Choroid plexus epithelial cell (primary cell): ENCODE measurements around the gene EFNB2.

Experiments
- DNase-seq: peaks from one replicate; pipeline ENCODE4 v3.0.0-alpha.2; 2010; ENCODE audit warnings: low read depth
- H3K4me3 ChIP-seq: 2 replicates; pipeline ENCODE4 v1.5.1; 2011; ENCODE audit warnings: low read depth, mild to moderate bottlenecking, control low read depth, low read length, moderate library complexity
- CTCF ChIP-seq: conservative IDR thresholded peaks from 2 replicates; pipeline ENCODE4 v1.5.1; 2011; ENCODE audit warnings: low read depth, mild to moderate bottlenecking, control low read depth, inconsistent platforms, low read length, moderate library complexity

Gene EFNB2

GRCh38 chr13:106561551-106562170, 26.2 kb upstream of the EFNB2 start:
- no peak for TF ChIP-seq CTCF
- peak; percentile 40 for DNase-seq
- no peak overlapping the region for H3K4me3 ChIP-seq

- no peak for TF ChIP-seq CTCF
- H3K4me3 ChIP-seq = no peak overlapping the region
- no peak for DNase-seq
Measured at GRCh38 chr13:106560821-106561220, 25.4 kb upstream of the EFNB2 start.

- H3K4me3 ChIP-seq = no peak overlapping the region
- no peak for TF ChIP-seq CTCF
- DNase-seq = no peak
Measured at GRCh38 chr13:106558527-106558926, 23.1 kb upstream of the EFNB2 start.

- DNase-seq = peak; percentile 53
- no peak for TF ChIP-seq CTCF
- no peak overlapping the region for H3K4me3 ChIP-seq
Measured at GRCh38 chr13:106555631-106556328, 20.3 kb upstream of the EFNB2 start.

- H3K4me3 ChIP-seq = no peak overlapping the region
- no peak for DNase-seq
- TF ChIP-seq CTCF = no peak
Measured at GRCh38 chr13:106551751-106552150, 16.3 kb upstream of the EFNB2 start.

- no peak for TF ChIP-seq CTCF
- no peak for DNase-seq
- no peak overlapping the region for H3K4me3 ChIP-seq
Measured at GRCh38 chr13:106551350-106551749, 15.9 kb upstream of the EFNB2 start.
